Activated CD4-positive, alpha-beta T cell treated with anti-CD3 and anti-CD28 coated beads, Interleukin-2, amount 50 U/mL, for 16 hours (primary cell): ENCODE results near the gene SAYSD1.

Source experiments
- DNase-seq: peaks from one replicate; pipeline ENCODE4 v3.0.0-alpha.2; 2020

SAYSD1 gene

GRCh38 chr6:39056191-39056590 is 58.8 kb downstream of the SAYSD1 start:
- DNase-seq = no peak

- DNase-seq = no peak
Measured at GRCh38 chr6:39055661-39056060, 59.3 kb downstream of the SAYSD1 start.

GRCh38 chr6:39054577-39055142 is 60.3 kb downstream of the SAYSD1 start:
- no peak for DNase-seq
